Esophagus muscularis mucosa (tissue), 4 donors: Measurements from ENCODE around the gene TMPRSS9. TPM values are rescaled to one million over a fixed set of nuclear protein-coding genes. Genes with fewer than 3 reads are reported as not detected.
"Not testable (repeated sequence)": the region's sequence is repeated elsewhere in the genome, so short reads cannot be mapped to it uniquely, and the experiment has no call there.

ENCODE experiments used
- DNase-seq: peaks from one replicate; pipeline ENCODE4 v3.0.0-alpha.2; 2017; ENCODE audit errors: extremely low spot score
- H3K27ac ChIP-seq, 4 donors: fragments of 200-600 bp; sonication (generic); replicated peaks in 1 of 4; 1 replicate in 3 of 4; 2 replicates in 1 of 4; pipeline ENCODE4 v1.5.1; 2016 to 2019; ENCODE audit warnings: mild to moderate bottlenecking in 1 of 4
- H3K27me3 ChIP-seq, 4 donors: fragments of 200-600 bp; sonication (generic); one replicate each; pipeline versions ENCODE4 v1.5.1 to v1.6.0; 2016 to 2019
- H3K36me3 ChIP-seq, 4 donors: fragments of 200-600 bp; sonication (generic); one replicate each; pipeline ENCODE4 v1.5.1; 2016 to 2019
- H3K4me1 ChIP-seq, 4 donors: fragments of 200-600 bp; sonication (generic); one replicate each; pipeline ENCODE4 v1.5.1; 2016 to 2019
- H3K4me3 ChIP-seq, 4 donors: fragments of 200-600 bp; sonication (generic); 1 replicate in 2 of 4; 2 replicates in 2 of 4; pipeline ENCODE4 v1.5.1; 2016 to 2019; ENCODE audit warnings: mild to moderate bottlenecking in 4 of 4, moderate library complexity in 1 of 4
- H3K9me3 ChIP-seq, 4 donors: fragments of 200-600 bp; sonication (generic); 1 replicate in 3 of 4; 2 replicates in 1 of 4; pipeline ENCODE4 v1.5.1; 2016 to 2019
- EP300 ChIP-seq: sonication (generic); formaldehyde crosslinking; IDR thresholded peaks from one replicate; pipeline ENCODE4 v1.6.1; 2017; ENCODE audit warnings: antibody characterized with exemption
- POLR2A ChIP-seq: fragments of 450-650 bp; IDR thresholded peaks from one replicate; pipeline ENCODE4 v1.6.1; 2017; ENCODE audit warnings: antibody characterized with exemption, moderate library complexity, mild to moderate bottlenecking, low read depth
- POLR2AphosphoS5 ChIP-seq, 2 donors: sonication (generic); formaldehyde crosslinking; IDR thresholded peaks; one replicate each; pipeline ENCODE4 v1.6.1; 2017; ENCODE audit warnings: antibody characterized with exemption in 2 of 2
- WGBS: methylation state at CpG from one replicate; pipeline ENCODE4 v1.1.5; 2018; 5-methylcytosine and 5-hydroxymethylcytosine counted together
- intact Hi-C: fragments of 100-400 bp; cut with DNase I; formaldehyde crosslinking; loops from one replicate; pipeline ENCODE4 v1.15.1; 2023
- total RNA-seq, 4 donors: library from RNA; depleted of rRNA; stranded (reverse); fragments of >200 nt; gene quantifications; one replicate each; pipeline versions ENCODE4 v1.1.0 to v1.2.1, GENCODE V29; 2016
- TF ChIP-seq, protein P1 (sequence below), 3 experiments: fragments of 200-600 bp in 2 of 3; fragments of 450-650 bp in 1 of 3; sonication (generic) in 2 of 3; IDR thresholded peaks; one replicate each; pipeline ENCODE4 v1.5.1; 2017 to 2019; ENCODE audit warnings: antibody characterized with exemption in 3 of 3, mild to moderate bottlenecking in 2 of 3, moderate library complexity in 1 of 3

TMPRSS9 gene
- total RNA-seq, 4 donors from 2014 or later = 0.17 TPM; not detected in 3

DNA sequence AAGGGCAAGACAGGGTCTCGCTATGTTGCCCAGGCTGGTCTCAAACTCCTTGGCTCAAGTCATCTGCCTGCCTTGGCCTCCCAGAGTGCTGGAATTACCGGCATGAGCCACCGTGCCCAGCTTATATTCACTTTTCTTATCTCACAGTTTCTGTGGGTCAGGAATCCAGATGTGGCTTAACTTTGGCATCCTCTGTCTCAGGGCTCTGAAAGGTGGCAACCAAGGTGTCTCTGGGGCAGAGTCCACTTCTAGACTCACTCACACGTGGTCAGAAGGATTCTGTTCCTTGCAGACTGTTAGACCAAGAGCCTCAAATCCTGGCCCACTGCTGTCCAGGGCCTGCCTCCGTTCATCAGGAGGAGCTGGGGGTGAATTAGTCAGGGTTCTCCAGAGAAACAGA is 104.3 kb downstream of the TMPRSS9 start:
- peaks cover 12 to 24% (median 18%) of the 10 kb centered on the region in 4 donors for H3K4me1 ChIP-seq
- intact Hi-C loops = no loop called here
- 83% methylated on average over 5 of the region's 5 CpGs for WGBS
- H3K36me3 ChIP-seq = no peaks in the 10 kb centered on the region
- H3K9me3 ChIP-seq = no peaks in the 10 kb centered on the region
- no peak for DNase-seq
- no peaks in the 10 kb centered on the region for H3K27me3 ChIP-seq
- no peak overlapping the region for H3K27ac ChIP-seq
- TF ChIP-seq EP300 (no peak), POLR2AphosphoS5 (IDR thresholded peaks at IDR 0.05) (no peak), POLR2A (no peak)
- TF ChIP-seq, protein P1, sequence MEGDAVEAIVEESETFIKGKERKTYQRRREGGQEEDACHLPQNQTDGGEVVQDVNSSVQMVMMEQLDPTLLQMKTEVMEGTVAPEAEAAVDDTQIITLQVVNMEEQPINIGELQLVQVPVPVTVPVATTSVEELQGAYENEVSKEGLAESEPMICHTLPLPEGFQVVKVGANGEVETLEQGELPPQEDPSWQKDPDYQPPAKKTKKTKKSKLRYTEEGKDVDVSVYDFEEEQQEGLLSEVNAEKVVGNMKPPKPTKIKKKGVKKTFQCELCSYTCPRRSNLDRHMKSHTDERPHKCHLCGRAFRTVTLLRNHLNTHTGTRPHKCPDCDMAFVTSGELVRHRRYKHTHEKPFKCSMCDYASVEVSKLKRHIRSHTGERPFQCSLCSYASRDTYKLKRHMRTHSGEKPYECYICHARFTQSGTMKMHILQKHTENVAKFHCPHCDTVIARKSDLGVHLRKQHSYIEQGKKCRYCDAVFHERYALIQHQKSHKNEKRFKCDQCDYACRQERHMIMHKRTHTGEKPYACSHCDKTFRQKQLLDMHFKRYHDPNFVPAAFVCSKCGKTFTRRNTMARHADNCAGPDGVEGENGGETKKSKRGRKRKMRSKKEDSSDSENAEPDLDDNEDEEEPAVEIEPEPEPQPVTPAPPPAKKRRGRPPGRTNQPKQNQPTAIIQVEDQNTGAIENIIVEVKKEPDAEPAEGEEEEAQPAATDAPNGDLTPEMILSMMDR (IDR thresholded peaks at IDR 0.05) = no peak
- no peak overlapping the region for H3K4me3 ChIP-seq

DNA sequence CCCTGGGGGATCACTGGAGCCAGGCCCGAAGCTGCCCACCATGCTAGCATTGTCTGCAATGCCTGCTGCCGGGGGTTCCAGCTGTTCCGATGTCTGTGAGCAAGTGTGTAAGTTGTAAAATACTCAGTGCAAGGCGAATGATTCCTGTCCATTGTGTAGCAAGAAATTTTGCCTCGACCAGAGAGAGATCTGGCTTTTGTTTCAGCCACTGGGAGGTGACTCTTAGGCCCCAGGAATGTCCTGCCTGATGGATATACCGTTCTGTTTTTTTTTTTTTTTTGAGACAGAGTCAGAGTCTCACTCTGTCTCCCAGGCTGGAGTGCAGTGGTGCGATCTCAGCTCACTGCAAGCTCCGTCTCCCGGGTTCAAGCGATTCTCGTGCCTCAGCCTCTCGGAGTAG is 108.5 kb downstream of the TMPRSS9 start:
- intact Hi-C loops = no loop called here
- TF ChIP-seq POLR2AphosphoS5 (IDR thresholded peaks at IDR 0.05) (no peak), EP300 (no peak), POLR2A (no peak)
- TF ChIP-seq, protein P1 (IDR thresholded peaks at IDR 0.05) = no peak
- H3K4me3 ChIP-seq = no peak overlapping the region
- H3K27me3 ChIP-seq = no peaks in the 10 kb centered on the region
- no peak overlapping the region for H3K27ac ChIP-seq
- H3K9me3 ChIP-seq = no peaks in the 10 kb centered on the region
- H3K4me1 ChIP-seq = no peaks in the 10 kb centered on the region
- DNase-seq = no peak
- WGBS = 76% methylated on average over 12 of the region's 12 CpGs
- H3K36me3 ChIP-seq = no peaks in the 10 kb centered on the region

DNA sequence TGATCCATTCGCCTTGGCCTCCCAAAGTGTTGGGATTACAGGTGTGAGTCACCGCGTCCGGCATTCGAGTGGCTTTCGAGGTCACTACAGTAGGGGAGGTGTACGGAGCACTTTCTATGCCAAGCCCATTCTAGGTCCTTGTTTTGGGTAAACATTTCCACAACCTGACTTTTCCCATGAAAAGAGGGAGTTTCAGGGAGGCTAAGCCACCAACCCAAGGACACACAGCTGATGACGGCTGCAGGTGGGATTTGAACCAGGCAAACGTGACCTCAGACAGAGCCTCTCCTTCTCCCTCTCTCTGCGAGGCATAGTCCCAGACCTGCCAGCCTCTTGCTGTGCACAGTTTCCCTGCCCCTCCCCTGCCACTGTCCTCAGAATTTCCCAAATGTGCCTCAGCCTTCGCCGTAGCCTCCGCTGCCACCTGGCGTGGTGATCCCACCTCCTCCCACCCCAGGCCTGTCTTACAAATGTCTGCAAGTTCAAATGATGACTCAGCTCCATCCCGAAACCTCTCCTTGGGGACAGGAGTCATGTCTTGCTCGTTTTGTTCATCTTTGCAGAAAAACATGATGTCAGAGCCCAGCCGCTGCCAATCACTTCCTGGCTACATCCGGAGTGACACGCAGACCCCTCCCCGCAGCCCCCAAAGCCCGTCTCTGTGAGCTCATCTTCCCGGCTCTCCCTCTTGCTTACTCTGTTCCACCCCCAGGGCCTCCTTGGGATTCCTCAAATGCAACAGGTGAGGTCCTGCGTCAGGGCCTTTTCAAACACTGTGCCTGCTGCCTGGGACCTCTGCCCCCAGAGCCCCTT is 109.2 kb downstream of the TMPRSS9 start:
- intact Hi-C loops = no loop called here
- Histone ChIP-seq H3K27ac (no peak overlapping the region), H3K36me3 (no peaks in the 10 kb centered on the region), H3K4me3 (no peak overlapping the region), H3K4me1 (peaks cover 2 to 3% (median 2%) of the 10 kb centered on the region in 4 donors), H3K9me3 (no peaks in the 10 kb centered on the region), H3K27me3 (no peaks in the 10 kb centered on the region)
- TF ChIP-seq POLR2AphosphoS5 (IDR thresholded peaks at IDR 0.05) = no peak
- no peak for TF ChIP-seq POLR2A
- TF ChIP-seq, protein P1 (IDR thresholded peaks at IDR 0.05) = no peak
- TF ChIP-seq EP300 = no peak
- 53% methylated on average over 23 of the region's 23 CpGs for WGBS
- no peak for DNase-seq

DNA sequence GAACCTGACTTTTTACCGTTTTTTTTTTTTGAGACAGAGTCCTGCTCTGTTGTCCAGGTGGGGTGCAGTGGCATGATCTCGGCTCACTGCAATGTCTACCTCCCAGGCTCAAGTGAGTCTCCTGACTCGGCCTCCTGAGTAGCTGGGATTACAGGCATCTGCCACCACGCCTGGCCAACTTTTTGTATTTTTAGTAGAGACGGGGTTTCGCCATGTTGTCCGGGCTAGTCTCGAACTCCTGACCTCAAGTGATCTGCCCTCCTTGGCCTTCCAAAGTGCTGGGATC is 109.8 kb downstream of the TMPRSS9 start:
- 87% methylated on average over 8 of the region's 8 CpGs for WGBS
- DNase-seq, H3K27me3 ChIP-seq, intact Hi-C loops, H3K27ac ChIP-seq, H3K4me1 ChIP-seq, H3K36me3 ChIP-seq, H3K9me3 ChIP-seq, H3K4me3 ChIP-seq: not testable (repeated sequence)

DNA sequence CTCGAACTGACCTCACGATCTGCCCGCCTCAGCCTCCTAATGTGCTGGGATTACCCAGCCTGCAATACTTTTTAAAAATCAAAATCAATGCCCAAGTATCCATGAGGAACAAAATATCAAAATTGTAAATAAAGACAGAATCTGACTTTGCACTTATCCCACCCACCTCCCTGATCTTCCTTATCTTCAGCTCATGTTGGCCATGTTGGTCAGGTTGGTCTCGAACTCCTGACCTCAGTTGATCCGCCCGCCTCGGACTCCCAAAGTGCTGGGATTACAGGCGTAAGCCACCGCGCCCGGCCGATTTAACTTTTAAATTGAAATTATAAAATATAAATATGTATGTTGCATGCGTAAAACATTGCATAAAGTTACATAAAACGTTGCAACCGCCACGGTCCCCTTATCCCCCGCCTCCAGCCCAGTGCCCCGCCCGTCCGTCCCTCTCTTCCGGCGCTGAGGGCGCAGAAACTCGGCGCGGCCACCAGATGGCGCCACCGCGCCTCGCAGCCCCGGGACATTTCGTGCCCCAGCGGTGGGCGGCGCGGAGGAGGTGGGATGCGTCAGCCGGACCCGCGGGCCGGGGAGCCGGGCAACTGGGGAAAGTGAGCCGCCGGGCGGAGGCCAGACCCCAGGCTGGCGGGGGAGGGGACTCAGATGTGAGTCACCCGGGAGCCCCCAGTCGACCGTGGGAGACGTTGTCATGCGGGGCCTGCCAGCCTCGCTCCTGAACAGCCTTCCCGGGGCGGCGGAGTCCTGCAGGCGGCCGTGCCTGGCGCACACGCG is 114.4 kb downstream of the TMPRSS9 start:
- peak; percentile 67 to 88 for TF ChIP-seq POLR2AphosphoS5 (IDR thresholded peaks at IDR 0.05)
- TF ChIP-seq, protein P1 (IDR thresholded peaks at IDR 0.05) = peak; percentile 99
- peak; percentile 1 for TF ChIP-seq EP300
- peak; percentile 9 for TF ChIP-seq POLR2A
- 16% methylated on average over 30 of the region's 60 CpGs for WGBS
- H3K9me3 ChIP-seq = no peaks in the 10 kb centered on the region

More for the DNA sequence above, 114.4 kb downstream of the TMPRSS9 start:
- peak overlapping the region; percentile 63 to 98 (median 91) for H3K4me3 ChIP-seq
- DNase-seq = peak; percentile 98
- intact Hi-C loops = loop anchor here (1.0 kb wide), 2 partner anchors 105 to 137 kb away; no protein-coding TSS in a partner anchor
- H3K27me3 ChIP-seq = no peaks in the 10 kb centered on the region
- peaks cover 6 to 24% (median 13%) of the 10 kb centered on the region in 4 donors for H3K36me3 ChIP-seq
- H3K4me1 ChIP-seq = peaks cover 30 to 41% (median 40%) of the 10 kb centered on the region in 4 donors
- peak overlapping the region; percentile 90 to 96 (median 93) for H3K27ac ChIP-seq
